Sigmoid colon (tissue), 7 donors: ENCODE results near the gene ADM. TPM values are rescaled to one million over a fixed set of nuclear protein-coding genes. Genes with fewer than 3 reads are reported as not detected.

Source experiments
- DNase-seq: peaks from one replicate; pipeline ENCODE4 v3.0.0-alpha.2; 2019
- H3K27ac ChIP-seq, 4 donors: fragments of 200-600 bp; sonication (generic); one replicate each; pipeline ENCODE4 v1.5.1; 2016 to 2019; ENCODE audit warnings: mild to moderate bottlenecking in 1 of 4
- H3K27me3 ChIP-seq, 3 donors: fragments of 200-600 bp; sonication (generic); one replicate each; pipeline ENCODE4 v1.5.1; 2019; ENCODE audit warnings: mild to moderate bottlenecking in 1 of 3
- H3K36me3 ChIP-seq, 4 donors: fragments of 200-600 bp; sonication (generic); one replicate each; pipeline ENCODE4 v1.5.1; 2016 to 2019
- H3K4me1 ChIP-seq, 4 donors: fragments of 200-600 bp; sonication (generic); one replicate each; pipeline ENCODE4 v1.5.1; 2017 to 2019
- H3K4me3 ChIP-seq, 4 donors: fragments of 200-600 bp; sonication (generic); one replicate each; pipeline ENCODE4 v1.5.1; 2017 to 2019; ENCODE audit warnings: mild to moderate bottlenecking in 2 of 4, moderate library complexity in 1 of 4
- H3K9me3 ChIP-seq, 4 donors: fragments of 200-600 bp in 3 of 4; sonication (generic) in 3 of 4; one replicate each; pipeline versions ENCODE4 v1.5.1 to v1.6.1; 2013 to 2019
- CTCF ChIP-seq, 4 experiments: fragments of 450-650 bp in 3 of 4; fragments of 200-600 bp in 1 of 4; IDR thresholded peaks; one replicate each; pipeline ENCODE4 v1.5.1; 2016 to 2019; ENCODE audit warnings: antibody characterized with exemption in 4 of 4, mild to moderate bottlenecking in 3 of 4, moderate library complexity in 2 of 4
- EP300 ChIP-seq, 4 donors: sonication (generic); formaldehyde crosslinking; IDR thresholded peaks; one replicate each; pipeline ENCODE4 v1.6.1; 2017; ENCODE audit warnings: antibody characterized with exemption in 4 of 4
- POLR2A ChIP-seq, 2 donors: fragments of 450-650 bp; IDR thresholded peaks; one replicate each; pipeline ENCODE4 v1.6.1; 2016; ENCODE audit warnings: antibody characterized with exemption in 2 of 2, mild to moderate bottlenecking in 2 of 2, moderate library complexity in 2 of 2
- POLR2AphosphoS5 ChIP-seq, 4 donors: sonication (generic); formaldehyde crosslinking; IDR thresholded peaks; one replicate each; pipeline ENCODE4 v1.6.1; 2017; ENCODE audit warnings: antibody characterized with exemption in 4 of 4
- WGBS, 2 donors: extraction: QIAGEN DNeasy Blood & Tissue Kit; methylation state at CpG; one replicate each; pipeline ENCODE4 v1.1.7; 2013; 5-methylcytosine and 5-hydroxymethylcytosine counted together
- intact Hi-C: fragments of 100-400 bp; cut with DNase I; formaldehyde crosslinking; loops from one replicate; pipeline ENCODE4 v1.15.1; 2023
- polyA plus RNA-seq, 3 donors: library from polyadenylated mRNA; stranded (reverse); fragments of 200-250 nt; gene quantifications; one replicate each; pipeline ENCODE4 v1.2.3, GENCODE V29; 2013
- total RNA-seq, 4 donors: library from RNA; depleted of rRNA; stranded (reverse); fragments of >200 nt; gene quantifications; one replicate each; pipeline ENCODE4 v1.1.0, GENCODE V29; 2016
- donor health status: healthy with polysubstance abuse.
- donor health status: Bipolar disorder and iron deficiency.
- donor health status: healthy.

Gene ADM
- total RNA-seq (10 to 100 TPM; 45.2 to 84.1 (median 59.5) TPM), polyA plus RNA-seq (10 to 100 TPM; 24.0 to 92.5 (median 75.9) TPM)

GRCh38 chr11:10304495-10305261, at the start of gene ADM:
TSS of gene ADM (plus strand) at chr11:10305073. CDS start at chr11:10305701, 628 bp downstream.
- peak within 1 kb of the TSS; percentile 84 to 97 (median 94) for H3K27ac ChIP-seq
- H3K9me3 ChIP-seq: no peaks in the 10 kb centered on the region
- intact Hi-C loops: loop anchor here (1.0 to 5.0 kb wide), 7 partner anchors 96 to 692 kb away; partner anchors contain the start of gene SWAP70
- no peaks in the 10 kb centered on the region for H3K27me3 ChIP-seq
- TF ChIP-seq POLR2AphosphoS5 (IDR thresholded peaks at IDR 0.05): peak; percentile 97 to 99 (median 98)
- no peak for TF ChIP-seq EP300 (IDR thresholded peaks at IDR 0.05)
- peak; percentile 92 to 94 for TF ChIP-seq POLR2A (IDR thresholded peaks at IDR 0.05)
- peak; percentile 39 to 66 (median 58) for TF ChIP-seq CTCF (IDR thresholded peaks at IDR 0.05)
- DNase-seq: peak; percentile 96
- peak within 1 kb of the TSS; percentile 65 to 82 (median 71) for H3K4me3 ChIP-seq
- WGBS, 2 donors: 1% methylated on average over 48 of the region's 48 CpGs
- H3K4me1 ChIP-seq: peaks cover 0 to 64% (median 51%) of the 10 kb centered on the region in 4 donors
- H3K36me3 ChIP-seq: no peaks in the 10 kb centered on the region

- H3K27ac ChIP-seq: no peak overlapping the region
- 61 to 71% methylated on average over 3 of the region's 3 CpGs for WGBS, 2 donors
- H3K9me3 ChIP-seq: no peaks in the 10 kb centered on the region
- intact Hi-C loops: no loop called here
- peaks cover 0 to 14% (median 3%) of the 10 kb centered on the region in 4 donors for H3K4me1 ChIP-seq
- no peak for DNase-seq
- no peak overlapping the region for H3K4me3 ChIP-seq
- no peaks in the 10 kb centered on the region for H3K27me3 ChIP-seq
- H3K36me3 ChIP-seq: no peaks in the 10 kb centered on the region
- no peak for TF ChIP-seq POLR2AphosphoS5 (IDR thresholded peaks at IDR 0.05)
- TF ChIP-seq POLR2A (IDR thresholded peaks at IDR 0.05): no peak
- TF ChIP-seq CTCF (IDR thresholded peaks at IDR 0.05): no peak
- no peak for TF ChIP-seq EP300 (IDR thresholded peaks at IDR 0.05)
Measured at GRCh38 chr11:10255388-10256125, 49.3 kb upstream of the ADM start.

GRCh38 chr11:10257478-10257877, 47.4 kb upstream of the ADM start:
- Histone ChIP-seq H3K9me3 (no peaks in the 10 kb centered on the region), H3K27me3 (no peaks in the 10 kb centered on the region), H3K36me3 (no peaks in the 10 kb centered on the region), H3K4me1 (peaks cover 0 to 14% (median 3%) of the 10 kb centered on the region in 4 donors), H3K4me3 (no peak overlapping the region), H3K27ac (no peak overlapping the region)
- DNase-seq: no peak
- no peak for TF ChIP-seq POLR2AphosphoS5 (IDR thresholded peaks at IDR 0.05)
- no peak for TF ChIP-seq POLR2A (IDR thresholded peaks at IDR 0.05)
- TF ChIP-seq CTCF (IDR thresholded peaks at IDR 0.05): no peak
- TF ChIP-seq EP300 (IDR thresholded peaks at IDR 0.05): no peak
- intact Hi-C loops: no loop called here
- WGBS, 2 donors: 79 to 90% methylated on average over 4 of the region's 4 CpGs

GRCh38 chr11:10261821-10262220, 43.1 kb upstream of the ADM start:
- intact Hi-C loops: no loop called here
- DNase-seq: no peak
- Histone ChIP-seq H3K4me1 (peaks cover 0 to 7% (median 3%) of the 10 kb centered on the region in 4 donors), H3K27ac (no peak overlapping the region), H3K9me3 (no peaks in the 10 kb centered on the region), H3K4me3 (no peak overlapping the region), H3K36me3 (no peaks in the 10 kb centered on the region), H3K27me3 (no peaks in the 10 kb centered on the region)
- no peak for TF ChIP-seq EP300 (IDR thresholded peaks at IDR 0.05)
- no peak for TF ChIP-seq CTCF (IDR thresholded peaks at IDR 0.05)
- TF ChIP-seq POLR2AphosphoS5 (IDR thresholded peaks at IDR 0.05): no peak
- TF ChIP-seq POLR2A (IDR thresholded peaks at IDR 0.05): no peak
